HepG2 (cell line): ENCODE measurements around the gene SERPINB1.

Experiments
- CEBPG ChIP-seq: IDR thresholded peaks from 2 replicates; pipeline ENCODE4 v1.6.1; 2016
- CTCF ChIP-seq: sonication (generic); formaldehyde crosslinking; IDR thresholded peaks from 2 replicates; pipeline ENCODE4 v1.5.0; 2020; ENCODE audit warnings: mild to moderate bottlenecking, missing genetic modification reagents, moderate library complexity
- EZH2 ChIP-seq: conservative IDR thresholded peaks from 2 replicates; pipeline ENCODE4 v1.6.1; 2012; ENCODE audit warnings: mild to moderate bottlenecking, low read depth, low read length, moderate library complexity
- JUNB ChIP-seq: sonication (generic); formaldehyde crosslinking; IDR thresholded peaks from 2 replicates; pipeline ENCODE4 v1.8.0; 2022; ENCODE audit warnings: missing genetic modification reagents, mild to moderate bottlenecking, borderline replicate concordance
- JUND ChIP-seq: sonication (generic); formaldehyde crosslinking; IDR thresholded peaks from 2 replicates; pipeline ENCODE4 v1.8.0; 2022; ENCODE audit warnings: mild to moderate bottlenecking, missing genetic modification reagents
- MAFF ChIP-seq: IDR thresholded peaks from 2 replicates; pipeline ENCODE4 v1.6.1; 2011; ENCODE audit warnings: low read depth, low read length, improper control_type of control experiment
- RNF2 ChIP-seq: fragments of 450-650 bp; conservative IDR thresholded peaks from 2 replicates; pipeline ENCODE4 v1.6.1; 2016; ENCODE audit warnings: low read depth
- SETDB1 ChIP-seq: sonication (generic); formaldehyde crosslinking; IDR thresholded peaks from 2 replicates; pipeline ENCODE4 v1.5.1; 2020; ENCODE audit warnings: missing genetic modification reagents, mild to moderate bottlenecking, borderline replicate concordance
- ZNF142 ChIP-seq: sonication (generic); formaldehyde crosslinking; IDR thresholded peaks from 2 replicates; pipeline ENCODE4 v1.4.0; 2020; ENCODE audit warnings: missing genetic modification reagents
- ZNF773 ChIP-seq: sonication (generic); formaldehyde crosslinking; IDR thresholded peaks from 2 replicates; pipeline ENCODE4 v1.4.0; 2020; ENCODE audit warnings: missing genetic modification reagents, borderline replicate concordance
- ZNF776 ChIP-seq: sonication (generic); formaldehyde crosslinking; IDR thresholded peaks from 2 replicates; pipeline ENCODE4 v1.4.0; 2020; ENCODE audit warnings: mild to moderate bottlenecking, missing genetic modification reagents

- TF ChIP-seq ZNF142 (CRISPR knock-in tag) (no peak), ZNF773 (CRISPR knock-in tag) (no peak), CTCF (CRISPR knock-in tag) (no peak), JUND (CRISPR knock-in tag) (no peak), ZNF776 (CRISPR knock-in tag) (no peak), EZH2 (no peak), JUNB (no peak), RNF2 (no peak), SETDB1 (CRISPR knock-in tag) (no peak), CEBPG (no peak), MAFF (no peak)
Observed at GRCh38 chr6:2806644-2807043, 35.0 kb downstream of the SERPINB1 start.
